COLO668 (cell line): ENCODE measurements around the gene UPK3BL1.
"Not testable (repeated sequence)": the region's sequence is repeated elsewhere in the genome, so short reads cannot be mapped to it uniquely, and the experiment has no call there.

Experiments
- DNase-seq: peaks from one replicate; lab custom pipeline; 2025; ENCODE audit not compliant: unreplicated experiment; lab: John Stamatoyannopoulos, UW

UPK3BL1 gene

GRCh38 chr7:102589857-102590256 is 52.7 kb downstream of the UPK3BL1 start:
- DNase-seq = not testable (repeated sequence)
